NK-92 treated with Interleukin-12 subunit alpha and Interleukin-12 subunit beta, amount 100 ng/mL, for 24 hours (cell line): ENCODE data around the gene MIPEP.

ENCODE experiments used
- DNase-seq: peaks from one replicate; lab custom pipeline; 2025; lab: John Stamatoyannopoulos, UW

Gene MIPEP

GRCh38 chr13:23680845-23681669, 208.1 kb downstream of the MIPEP start:
- DNase-seq, result no peak
